ENCODE data around the gene ZNF81.
A peak's percentile ranks its signal among the peaks of the same experiment; 100 is the strongest.

The ZNF81 gene

GRCh38 chrX:47828984-47829383, 7.7 kb upstream of the ZNF81 start:
- no peak for TF ChIP-seq CTCF (IDR thresholded peaks at IDR 0.05; ENCODE audit: control insufficient read depth, insufficient read depth, low read depth, low read length, missing control alignments)
- no peak overlapping the region for H3K4me3 ChIP-seq (ENCODE audit: control insufficient read depth, low read depth, low read length)
- DNase-seq (ENCODE audit: low read depth) = no peak

- TF ChIP-seq CTCF (IDR thresholded peaks at IDR 0.05; ENCODE audit: control insufficient read depth, insufficient read depth, low read depth, low read length, missing control alignments) = peak; percentile 62
- no peak for DNase-seq (ENCODE audit: low read depth)
- H3K4me3 ChIP-seq (ENCODE audit: control insufficient read depth, low read depth, low read length) = no peak overlapping the region
Measured at GRCh38 chrX:47831788-47832187, 4.9 kb upstream of the ZNF81 start.

GRCh38 chrX:47838361-47838760, 1.7 kb downstream of the ZNF81 start:
- no peak for DNase-seq (ENCODE audit: low read depth)
- no peak overlapping the region for H3K4me3 ChIP-seq (ENCODE audit: control insufficient read depth, low read depth, low read length)
- no peak for TF ChIP-seq CTCF (IDR thresholded peaks at IDR 0.05; ENCODE audit: control insufficient read depth, insufficient read depth, low read depth, low read length, missing control alignments)

- no peak for TF ChIP-seq CTCF (IDR thresholded peaks at IDR 0.05; ENCODE audit: control insufficient read depth, insufficient read depth, low read depth, low read length, missing control alignments)
- H3K4me3 ChIP-seq (ENCODE audit: control insufficient read depth, low read depth, low read length) = no peak overlapping the region
- no peak for DNase-seq (ENCODE audit: low read depth)
Measured at GRCh38 chrX:47840111-47840510, 3.4 kb downstream of the ZNF81 start.

GRCh38 chrX:47843363-47843762, 6.7 kb downstream of the ZNF81 start:
- no peak overlapping the region for H3K4me3 ChIP-seq (ENCODE audit: control insufficient read depth, low read depth, low read length)
- TF ChIP-seq CTCF (IDR thresholded peaks at IDR 0.05; ENCODE audit: control insufficient read depth, insufficient read depth, low read depth, low read length, missing control alignments) = no peak
- DNase-seq (ENCODE audit: low read depth) = no peak

- no peak for TF ChIP-seq CTCF (IDR thresholded peaks at IDR 0.05; ENCODE audit: control insufficient read depth, insufficient read depth, low read depth, low read length, missing control alignments)
- no peak overlapping the region for H3K4me3 ChIP-seq (ENCODE audit: control insufficient read depth, low read depth, low read length)
- no peak for DNase-seq (ENCODE audit: low read depth)
Measured at GRCh38 chrX:47844117-47844516, 7.4 kb downstream of the ZNF81 start.

- H3K4me3 ChIP-seq (ENCODE audit: control insufficient read depth, low read depth, low read length) = no peak overlapping the region
- TF ChIP-seq CTCF (IDR thresholded peaks at IDR 0.05; ENCODE audit: control insufficient read depth, insufficient read depth, low read depth, low read length, missing control alignments) = no peak
- DNase-seq (ENCODE audit: low read depth) = no peak
Measured at GRCh38 chrX:47846040-47846439, 9.3 kb downstream of the ZNF81 start.
